VCaP (cell line): ENCODE data around the gene EMILIN3.

Experiments
- H3K27ac ChIP-seq: fragments of 450-650 bp; 2 replicates; pipeline ENCODE4 v1.5.1; 2017
- CTCF ChIP-seq: fragments of 450-650 bp; conservative IDR thresholded peaks from 2 replicates; pipeline ENCODE4 v1.5.1; 2017; ENCODE audit warnings: mild to moderate bottlenecking, moderate library complexity

EMILIN3 gene, protein sequence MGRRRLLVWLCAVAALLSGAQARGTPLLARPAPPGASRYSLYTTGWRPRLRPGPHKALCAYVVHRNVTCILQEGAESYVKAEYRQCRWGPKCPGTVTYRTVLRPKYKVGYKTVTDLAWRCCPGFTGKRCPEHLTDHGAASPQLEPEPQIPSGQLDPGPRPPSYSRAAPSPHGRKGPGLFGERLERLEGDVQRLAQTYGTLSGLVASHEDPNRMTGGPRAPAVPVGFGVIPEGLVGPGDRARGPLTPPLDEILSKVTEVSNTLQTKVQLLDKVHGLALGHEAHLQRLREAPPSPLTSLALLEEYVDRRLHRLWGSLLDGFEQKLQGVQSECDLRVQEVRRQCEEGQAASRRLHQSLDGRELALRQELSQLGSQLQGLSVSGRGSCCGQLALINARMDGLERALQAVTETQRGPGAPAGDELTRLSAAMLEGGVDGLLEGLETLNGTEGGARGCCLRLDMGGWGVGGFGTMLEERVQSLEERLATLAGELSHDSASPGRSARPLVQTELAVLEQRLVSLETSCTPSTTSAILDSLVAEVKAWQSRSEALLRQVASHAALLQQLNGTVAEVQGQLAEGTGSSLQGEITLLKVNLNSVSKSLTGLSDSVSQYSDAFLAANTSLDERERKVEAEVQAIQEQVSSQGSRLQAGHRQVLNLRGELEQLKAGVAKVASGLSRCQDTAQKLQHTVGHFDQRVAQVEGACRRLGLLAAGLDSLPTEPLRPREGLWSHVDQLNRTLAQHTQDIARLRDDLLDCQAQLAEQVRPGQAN

GRCh38 chr20:41366546-41367392 lies at the start of gene EMILIN3:
Gene EMILIN3, minus strand, starts transcription at chr20:41366818. Its CDS starts 184 bp downstream, at chr20:41366634.
- no peak for TF ChIP-seq CTCF
- peak within 1 kb of the TSS; percentile 24; the same call in 1 of the 2 replicates for H3K27ac ChIP-seq

- H3K27ac ChIP-seq, result no peak overlapping the region
- TF ChIP-seq CTCF, result no peak
These were observed 48.6 kb upstream of the EMILIN3 start for GRCh38 chr20:41415191-41415590.

DNA sequence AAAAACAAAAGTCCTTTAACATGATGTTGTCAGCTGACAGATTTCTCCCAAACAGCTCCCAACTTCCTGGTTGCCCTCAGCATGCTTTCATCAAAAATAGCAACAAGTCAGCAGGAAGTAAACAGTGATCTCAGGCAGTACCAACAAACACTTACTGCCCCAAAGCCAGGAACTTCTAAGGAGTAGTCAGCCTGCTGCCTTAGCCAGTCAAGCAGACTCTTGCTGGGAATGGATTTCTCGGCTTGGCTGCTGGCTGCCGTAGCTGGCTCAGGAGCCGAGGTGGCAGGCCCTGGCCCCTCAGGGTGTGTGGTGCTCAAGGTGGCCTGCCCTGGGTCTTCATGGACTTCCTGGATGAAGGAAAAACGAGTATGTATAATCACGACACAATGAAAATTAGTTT lies 46.6 kb upstream of the EMILIN3 start:
- peak overlapping the region; percentile 32 for H3K27ac ChIP-seq
- TF ChIP-seq CTCF, result no peak

DNA sequence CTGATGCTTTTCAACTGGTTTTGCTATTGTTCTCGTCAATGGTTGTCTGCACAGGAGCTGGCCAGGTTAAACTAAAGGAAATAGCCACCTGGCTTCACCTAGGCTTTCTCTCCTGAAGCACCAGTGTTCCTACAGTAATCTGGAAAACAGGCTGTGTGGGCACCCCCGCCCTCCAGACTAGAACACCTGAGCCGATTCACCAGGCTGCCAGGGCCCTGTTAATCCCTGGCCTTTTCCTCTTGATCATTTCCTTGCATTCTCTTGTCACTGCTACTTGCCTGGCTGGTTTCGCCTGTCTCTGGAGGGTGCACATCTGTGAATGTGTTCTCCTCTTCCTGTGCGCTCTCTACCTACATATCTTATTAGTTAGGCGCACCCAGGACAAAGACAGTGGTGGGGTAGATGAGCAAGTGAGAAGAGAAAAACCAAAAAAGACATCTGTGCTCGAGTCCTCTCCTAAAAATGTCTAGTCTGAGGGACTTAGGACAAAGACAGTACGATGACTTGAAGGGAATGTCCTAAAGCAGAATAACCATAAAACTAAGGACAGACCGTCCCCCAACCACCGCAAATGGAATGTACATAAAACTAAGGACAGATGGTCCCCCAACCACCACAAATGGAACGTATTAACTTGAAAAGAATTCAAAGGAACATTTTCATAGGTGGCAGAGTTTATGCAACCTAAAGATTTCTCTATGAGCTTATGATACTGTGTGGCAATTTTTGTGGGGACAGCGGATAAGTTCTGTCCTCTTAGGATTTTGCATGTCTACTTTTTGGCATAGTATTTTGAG lies 45.9 kb upstream of the EMILIN3 start:
- peak overlapping the region; percentile 32 for H3K27ac ChIP-seq
- no peak for TF ChIP-seq CTCF

- TF ChIP-seq CTCF, result peak; percentile 63
- H3K27ac ChIP-seq, result peak overlapping the region; percentile 32; the same call in 1 of the 2 replicates
These were observed 44.8 kb upstream of the EMILIN3 start for GRCh38 chr20:41411391-41411847.

DNA sequence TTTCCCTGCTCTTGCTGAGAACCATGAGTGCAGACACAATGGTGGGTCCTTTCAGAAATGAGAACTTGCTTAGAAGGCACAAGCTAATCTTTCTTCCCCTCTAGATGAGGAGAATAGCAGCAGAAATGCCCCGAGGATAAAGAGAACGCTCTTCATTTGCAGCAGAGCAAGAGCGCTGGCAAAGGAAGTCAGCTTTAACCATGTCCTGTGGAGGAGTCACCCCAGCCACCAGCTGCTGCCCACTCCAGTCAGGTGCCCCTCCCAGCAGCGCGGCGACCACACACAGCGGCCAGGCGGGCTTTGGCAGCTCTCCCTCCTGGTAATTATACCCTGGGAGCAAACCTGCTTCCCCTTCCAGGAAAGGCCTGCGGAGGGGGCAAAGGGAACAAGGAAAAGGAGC lies 42.4 kb upstream of the EMILIN3 start:
- TF ChIP-seq CTCF, result no peak
- H3K27ac ChIP-seq, result no peak overlapping the region
